ENCODE measurements around the gene C1orf198. TPM values are rescaled to one million over a fixed set of nuclear protein-coding genes. Genes with fewer than 3 reads are reported as not detected.

The C1orf198 gene
- total RNA-seq, 1 donor from 2014 or later = 64.5 TPM

DNA sequence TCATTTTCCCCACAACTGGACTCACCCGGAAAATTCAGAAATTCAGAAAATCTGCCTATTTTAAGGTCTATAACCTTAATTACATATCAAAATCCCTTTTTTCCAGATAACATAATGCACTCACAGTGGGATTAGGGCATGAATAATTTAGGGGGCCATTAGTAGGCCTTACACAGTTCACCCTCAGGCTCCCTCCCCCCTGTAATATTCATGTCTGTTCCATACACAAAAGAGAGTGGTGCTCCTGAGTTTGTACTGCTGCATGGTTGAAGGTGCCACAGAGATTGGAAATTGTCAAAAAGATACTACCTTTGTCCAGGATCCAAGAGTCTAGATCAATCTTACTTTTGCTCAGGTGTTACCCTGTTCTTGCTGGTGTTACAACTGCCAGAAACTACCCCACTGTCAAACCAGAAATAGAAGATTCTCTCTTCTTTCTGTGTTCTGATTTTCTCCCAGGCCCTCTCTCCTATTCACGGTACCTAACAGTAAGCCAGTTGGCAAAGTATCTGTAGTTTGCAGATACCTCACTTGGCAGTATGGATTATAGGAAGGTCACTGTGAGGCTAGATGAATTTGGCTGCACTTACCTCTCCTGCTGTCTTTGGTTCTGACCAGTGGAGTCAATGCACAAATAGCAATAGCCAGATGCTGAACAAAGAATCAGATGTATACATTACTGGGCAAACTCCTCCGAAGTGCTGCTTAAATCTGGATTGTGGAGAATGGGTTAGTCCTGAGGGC lies 53.2 kb downstream of the C1orf198 start:
- DNase-seq (ENCODE audit: low spot score) = no peak

DNA sequence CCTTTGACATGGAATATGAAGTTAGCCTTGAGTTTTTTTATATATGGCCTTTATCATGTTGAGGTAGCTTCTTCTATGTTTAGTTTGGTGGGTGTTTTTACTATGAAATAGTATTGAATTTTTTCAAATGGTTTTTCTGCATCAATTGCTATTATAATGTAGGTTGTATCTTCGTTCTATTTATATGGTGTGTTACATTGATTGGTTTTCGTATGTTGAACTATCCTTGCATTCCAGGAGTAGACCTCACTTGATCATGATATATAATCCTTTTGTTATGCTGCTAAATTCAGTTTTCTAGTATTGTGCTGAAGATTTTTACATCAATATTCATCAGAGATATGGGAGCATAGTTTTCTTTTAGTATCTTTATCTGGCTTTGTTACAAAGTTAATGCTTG lies 55.8 kb downstream of the C1orf198 start:
- DNase-seq (ENCODE audit: low spot score) = no peak

DNA sequence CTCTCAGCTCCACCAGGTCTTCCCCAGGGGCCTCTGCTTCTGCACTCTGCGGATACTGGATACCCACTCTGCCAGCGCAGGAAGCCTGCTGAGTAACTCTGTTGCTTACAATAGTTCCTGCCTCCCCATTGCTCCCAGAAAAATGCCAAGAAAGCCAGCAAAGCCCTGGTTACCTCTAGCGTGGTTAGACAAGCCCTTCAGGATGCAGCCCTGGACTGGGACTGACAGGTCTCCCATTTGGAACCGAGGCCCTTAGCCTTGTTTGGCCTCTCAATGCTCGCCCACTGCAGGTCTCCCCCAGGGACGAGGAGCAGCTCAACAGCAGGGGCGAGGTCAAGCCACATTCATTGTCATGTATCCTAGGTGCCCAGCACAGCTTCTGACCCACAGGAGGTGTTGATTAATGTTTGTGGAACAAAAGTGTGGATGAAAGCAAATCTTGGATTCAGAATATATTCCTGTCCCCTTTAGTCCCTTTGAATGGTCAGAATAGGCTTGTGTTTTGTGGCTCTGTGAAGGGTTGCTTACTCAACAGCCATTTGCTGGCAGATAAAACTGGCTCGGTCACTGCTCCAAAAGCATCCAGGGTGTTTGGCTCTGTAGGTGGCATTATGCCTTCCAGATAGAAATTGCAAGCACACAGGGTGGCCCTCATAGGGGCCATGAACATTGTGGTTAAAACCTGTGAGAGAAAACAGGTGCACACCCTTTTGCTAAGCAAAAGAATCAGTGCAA lies 58.9 kb downstream of the C1orf198 start:
- DNase-seq (ENCODE audit: low spot score) = no peak

DNA sequence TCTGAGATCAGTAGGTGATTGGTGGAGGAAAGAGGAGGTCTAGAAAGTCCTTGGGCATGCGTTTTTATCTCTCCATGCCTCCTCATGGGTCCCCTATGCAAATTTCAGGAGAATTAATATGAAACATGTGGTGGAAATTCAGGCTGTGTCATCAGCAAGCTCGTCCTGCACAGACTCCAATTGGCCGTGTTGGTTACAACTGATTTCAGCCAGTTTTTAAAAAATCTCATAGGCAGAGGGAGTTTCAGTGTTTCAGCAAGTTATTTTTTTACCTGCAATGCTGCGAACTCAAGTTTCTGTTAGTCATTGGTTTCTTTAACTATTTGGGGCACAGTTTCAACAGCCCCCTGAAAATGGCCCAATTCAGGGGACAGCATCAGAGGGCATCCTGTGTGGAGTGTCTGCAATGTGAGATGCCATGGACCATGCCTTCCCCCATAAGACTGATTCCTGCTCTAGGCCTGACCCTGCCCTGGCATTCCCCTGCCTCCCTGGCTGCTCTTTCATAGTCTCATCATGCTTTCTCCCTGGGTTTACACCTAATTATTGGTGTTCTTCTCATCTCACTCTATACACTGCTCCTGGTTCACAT lies 59.9 kb downstream of the C1orf198 start:
- DNase-seq (ENCODE audit: low spot score) = no peak

DNA sequence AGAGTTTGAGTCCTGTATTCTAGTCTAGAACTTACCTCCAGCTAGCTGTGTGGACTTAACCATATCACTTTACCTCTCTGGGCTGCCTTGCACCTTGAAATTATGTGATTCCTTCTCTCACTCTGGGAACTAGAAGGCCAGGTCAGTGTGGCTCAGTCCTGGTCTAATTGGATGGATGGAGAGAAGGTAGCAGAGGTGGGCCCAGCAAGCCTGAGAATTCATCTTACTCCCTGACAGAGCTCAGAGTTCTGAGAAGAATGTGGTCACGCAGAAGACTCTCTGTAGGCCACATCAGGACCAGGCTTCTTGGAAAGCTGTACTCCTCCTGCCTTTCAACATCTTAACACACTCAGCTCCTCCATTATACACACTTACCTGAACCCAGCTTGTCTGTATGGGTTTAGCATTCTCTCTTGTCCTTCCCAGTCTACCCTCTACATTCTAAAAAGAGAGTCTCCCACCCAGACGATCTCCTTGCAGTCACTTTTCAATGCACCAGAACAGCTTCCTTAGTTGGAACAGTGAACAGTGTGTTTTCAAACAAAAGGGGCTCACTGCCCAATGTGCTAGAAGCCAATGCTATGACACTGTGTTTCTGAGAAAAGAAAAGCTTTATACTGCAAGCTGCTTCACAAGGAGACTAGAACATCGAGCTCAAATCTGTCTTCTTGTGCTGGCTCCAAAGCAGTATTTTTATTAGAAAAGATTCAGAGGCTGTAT lies 60.6 kb downstream of the C1orf198 start:
- no peak for DNase-seq (ENCODE audit: low spot score)

DNA sequence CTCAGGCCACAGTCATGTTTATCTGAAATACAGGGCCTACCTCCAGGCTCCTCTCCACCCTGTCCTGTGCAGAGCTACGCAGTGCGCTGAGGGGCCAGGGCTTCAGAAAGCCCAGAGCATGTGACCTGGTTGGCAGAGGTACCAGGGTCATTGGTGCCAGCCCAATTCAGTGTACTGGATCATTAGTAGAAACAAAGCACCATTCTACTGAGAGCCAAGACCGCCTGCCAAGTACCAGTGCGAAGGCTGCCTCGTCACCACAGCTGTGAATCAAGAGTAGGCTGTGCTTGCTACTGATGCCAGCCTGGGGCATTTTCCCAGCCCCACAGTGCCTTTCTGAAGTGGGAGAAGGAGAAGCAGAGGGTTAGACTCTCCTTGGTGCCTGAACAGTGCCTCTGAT lies 61.3 kb downstream of the C1orf198 start:
- DNase-seq (ENCODE audit: low spot score) = no peak

DNA sequence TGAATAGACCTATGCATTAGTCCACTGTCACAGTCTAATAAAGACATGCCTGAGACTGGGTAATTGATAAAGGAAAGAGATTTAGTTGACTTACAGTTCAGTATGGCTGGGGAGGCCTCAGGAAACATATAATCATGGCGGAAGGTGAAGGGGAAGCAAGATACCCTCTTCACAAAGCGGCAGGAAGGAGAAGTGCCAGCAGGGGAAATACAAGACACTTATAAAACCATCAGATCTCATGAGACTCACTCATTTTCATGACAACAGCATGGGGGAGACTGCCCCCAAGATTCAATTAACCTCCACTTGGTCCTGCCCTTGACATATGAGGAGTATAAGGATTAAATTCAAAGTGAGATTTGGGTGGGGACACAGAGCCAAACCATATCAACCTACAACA lies 61.8 kb downstream of the C1orf198 start:
- DNase-seq (ENCODE audit: low spot score) = no peak

DNA sequence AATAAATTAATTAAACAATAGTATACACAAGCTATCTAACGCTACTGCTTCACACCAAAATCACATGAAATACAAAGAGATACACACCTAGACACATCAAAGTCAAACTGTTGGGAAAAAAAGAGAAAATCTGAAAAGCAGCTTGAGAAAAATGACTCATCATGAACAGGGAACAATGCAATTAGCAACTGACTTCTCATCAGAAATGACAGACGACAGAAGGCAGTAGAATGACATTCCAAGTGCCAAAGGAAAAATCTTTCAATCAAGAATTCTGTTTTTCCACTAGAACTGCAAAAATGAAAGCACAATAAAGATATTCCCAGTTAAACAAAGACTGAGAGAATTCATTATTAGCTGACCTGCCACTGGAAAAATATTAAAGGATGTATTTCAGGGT lies 63.9 kb downstream of the C1orf198 start:
- DNase-seq (ENCODE audit: low spot score) = no peak

DNA sequence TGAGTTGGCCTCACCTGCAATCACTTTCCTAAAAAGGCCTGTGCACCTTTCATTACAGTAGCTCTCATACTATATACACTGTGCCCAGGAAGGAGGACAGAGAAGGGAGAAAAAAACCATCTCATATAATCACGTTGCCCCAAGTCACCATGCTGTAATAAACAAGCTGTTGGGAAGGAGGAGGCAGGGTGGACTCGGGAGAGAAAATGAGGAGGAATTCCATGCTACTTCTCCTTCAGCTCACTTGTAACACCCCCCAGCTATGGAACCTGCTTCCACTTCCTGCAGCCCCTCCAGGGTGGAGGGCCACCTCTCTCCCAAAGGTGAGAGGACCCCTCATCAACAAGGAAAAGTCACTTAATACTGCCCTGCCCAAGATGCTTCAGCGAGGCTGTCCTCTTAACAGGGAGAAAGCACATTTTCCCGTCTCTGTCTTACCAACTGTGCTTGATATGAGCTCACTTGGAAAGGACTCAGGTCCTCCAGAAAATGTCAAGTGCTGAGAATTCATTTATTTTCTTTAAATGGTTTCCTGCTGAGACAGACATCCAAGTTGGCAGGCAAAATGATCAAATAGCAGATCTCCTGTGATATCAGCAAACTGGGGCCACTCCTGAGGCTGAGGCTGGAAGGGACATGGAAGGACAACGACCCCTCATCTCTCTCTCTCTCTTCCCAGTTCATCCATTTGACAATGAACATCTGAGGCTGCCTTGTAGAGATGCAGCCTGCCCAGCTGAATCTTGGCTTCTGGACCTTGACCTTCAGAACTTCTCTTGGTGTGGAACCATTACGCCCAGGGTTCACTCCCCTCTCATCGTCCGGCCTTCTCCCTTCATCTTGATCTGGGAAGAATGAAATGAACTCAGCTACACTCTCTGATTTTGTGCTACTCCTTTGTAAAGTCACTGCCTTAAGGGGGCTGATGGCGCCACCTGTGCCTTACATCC lies 67.2 kb downstream of the C1orf198 start:
- DNase-seq (ENCODE audit: low spot score) = no peak

DNA sequence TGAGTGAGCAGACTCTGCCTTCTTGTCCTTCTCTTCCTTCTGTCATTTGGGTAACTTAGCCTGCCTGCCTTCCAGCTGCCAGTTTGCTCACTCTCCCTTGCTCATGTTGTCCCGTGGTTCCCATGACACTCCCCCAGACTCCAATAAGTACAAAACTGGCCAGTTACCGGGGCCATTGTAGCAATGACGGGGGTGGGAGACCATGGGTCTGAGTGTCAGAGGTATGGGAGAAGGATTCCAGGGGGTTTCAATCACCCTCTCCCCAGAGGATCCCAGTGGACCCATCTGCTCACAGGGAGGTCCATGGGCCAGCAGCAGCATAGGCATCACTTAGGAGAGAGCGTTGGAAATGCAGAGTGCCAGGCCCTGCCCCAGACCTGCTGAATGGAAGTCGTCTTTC lies 69.8 kb downstream of the C1orf198 start:
- no peak for DNase-seq (ENCODE audit: low spot score)

DNA sequence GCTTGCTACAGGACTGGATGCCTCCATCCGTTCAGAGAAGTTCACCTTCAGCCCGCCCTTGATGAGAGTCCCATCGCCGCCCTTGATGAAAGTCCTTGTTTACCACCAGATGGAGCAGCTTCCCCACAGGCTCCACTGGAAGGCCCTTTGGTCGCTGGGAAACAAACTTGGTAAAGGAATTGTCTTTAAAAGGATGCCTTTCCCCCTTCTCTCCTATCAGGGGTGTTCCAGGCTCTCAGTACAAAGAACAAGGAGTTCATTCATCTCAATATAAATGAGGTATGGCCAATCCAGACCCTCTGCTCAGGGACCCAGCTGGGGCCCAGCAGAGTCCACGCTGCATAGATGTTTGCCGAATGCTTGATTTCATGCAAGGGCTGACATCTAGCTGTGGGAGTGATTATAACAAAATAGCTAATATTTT lies 70.4 kb downstream of the C1orf198 start:
- no peak for DNase-seq (ENCODE audit: low spot score)

DNA sequence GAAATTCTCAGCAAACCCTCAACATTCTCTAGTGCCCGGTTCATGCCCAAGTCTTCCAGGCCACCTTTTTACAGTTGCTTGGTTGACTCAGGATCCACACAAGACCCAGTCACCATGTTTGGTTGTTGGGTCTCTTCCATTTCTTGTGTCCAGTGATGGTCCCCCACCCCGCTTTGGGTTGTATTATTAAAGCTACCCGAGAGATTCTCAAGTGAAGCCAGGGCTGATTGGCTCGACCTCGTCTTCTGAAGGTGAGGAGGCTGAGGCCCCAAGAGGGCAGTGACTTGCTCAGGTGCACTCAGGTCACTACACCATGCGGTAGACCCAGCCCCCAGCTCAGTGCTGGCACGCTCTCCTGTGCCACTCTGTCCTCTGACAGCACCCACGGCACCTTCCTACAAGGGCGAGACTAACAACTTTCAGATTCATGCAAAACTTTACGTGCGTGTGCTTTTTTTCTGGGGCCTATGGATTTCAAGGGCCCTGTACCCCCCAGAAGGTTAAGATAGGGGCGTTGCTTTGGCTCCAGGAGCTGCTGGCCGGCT lies 70.9 kb downstream of the C1orf198 start:
- no peak for DNase-seq (ENCODE audit: low spot score)

DNA sequence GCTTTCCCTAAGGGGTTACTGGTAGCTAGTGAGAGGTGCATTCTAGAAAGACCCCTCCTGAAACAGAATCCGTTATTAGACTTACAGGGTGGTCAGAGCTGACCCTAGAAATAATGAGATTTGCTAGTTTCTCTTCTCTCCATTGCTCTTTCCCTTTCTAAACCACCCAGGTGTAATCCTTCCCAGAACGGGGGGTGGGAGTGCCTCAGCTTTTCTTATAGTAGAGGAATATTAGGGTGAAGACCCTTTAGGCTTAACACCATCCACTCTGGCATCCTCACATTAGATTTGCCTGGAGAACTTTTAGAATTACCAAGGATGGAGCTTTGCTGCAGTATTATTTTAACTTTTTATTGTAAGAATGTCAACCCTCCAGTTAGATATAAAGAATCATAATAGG lies 71.7 kb downstream of the C1orf198 start:
- DNase-seq (ENCODE audit: low spot score) = no peak

DNA sequence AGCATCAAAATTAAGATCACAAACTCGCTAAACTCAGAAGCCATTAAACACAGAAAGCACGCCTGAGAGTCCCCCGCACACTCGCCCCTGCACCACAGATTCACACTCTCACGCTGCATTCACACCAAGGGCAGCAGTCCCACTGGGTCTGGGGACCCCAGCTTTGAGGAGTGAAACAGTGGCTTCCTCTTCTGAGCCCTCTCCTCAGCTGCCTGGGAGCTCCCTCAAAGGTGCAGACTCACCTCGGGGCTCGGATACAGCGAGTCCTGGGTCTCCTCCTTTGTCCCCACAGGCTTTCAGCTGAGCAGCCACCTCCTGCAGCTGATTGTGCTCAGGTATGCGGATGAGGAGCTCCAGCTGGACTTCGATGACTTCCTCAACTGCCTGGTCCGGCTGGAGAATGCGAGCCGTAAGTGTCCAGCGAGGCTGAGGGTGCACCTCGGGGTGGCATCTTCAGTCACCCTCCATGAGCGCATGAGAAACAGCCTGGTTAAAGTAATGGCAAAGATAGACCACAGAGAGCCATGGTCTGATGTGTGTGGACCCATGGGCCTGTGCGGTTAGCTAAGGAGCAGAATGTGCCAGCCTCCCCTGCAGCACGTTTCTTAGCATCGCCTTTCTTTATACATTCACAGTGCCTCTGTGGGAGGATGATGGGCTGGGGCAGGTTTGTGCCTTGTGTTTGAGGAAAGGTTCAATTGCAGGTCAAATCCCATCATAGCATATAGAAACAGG lies 73.3 kb downstream of the C1orf198 start:
- DNase-seq (ENCODE audit: low spot score) = no peak

DNA sequence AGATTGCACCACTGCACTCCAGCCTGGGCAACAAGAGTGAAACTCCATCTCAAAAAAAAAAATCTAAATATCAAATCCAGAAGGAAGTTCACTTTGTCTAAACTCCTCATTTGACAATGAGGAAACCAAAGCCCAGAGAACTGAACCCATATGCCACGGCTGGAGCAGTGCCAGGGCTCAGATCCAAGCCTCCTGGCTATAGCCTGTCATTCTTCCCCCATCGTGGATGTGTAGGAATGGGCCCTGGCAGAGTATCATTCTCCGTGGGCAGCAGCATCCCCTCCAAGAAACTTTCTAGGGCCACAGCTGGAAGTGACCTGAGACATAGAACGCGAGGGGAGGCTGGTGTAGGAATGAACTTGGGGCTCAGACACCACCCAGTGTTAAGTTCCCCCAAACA lies 73.9 kb downstream of the C1orf198 start:
- no peak for DNase-seq (ENCODE audit: low spot score)

DNA sequence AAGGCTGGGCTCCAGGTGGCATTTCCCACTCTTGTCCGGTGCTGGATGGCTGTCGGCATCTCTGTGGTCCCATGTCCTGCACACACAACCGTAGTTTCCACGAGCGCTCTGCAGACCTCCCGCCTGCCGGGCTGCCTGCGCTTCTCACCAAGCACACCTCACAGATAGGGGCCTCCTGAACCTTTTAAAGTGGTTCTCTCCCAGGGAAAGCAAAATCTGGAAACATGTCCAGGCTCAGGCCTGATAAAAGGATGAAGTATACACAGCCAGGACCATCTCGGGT lies 74.9 kb downstream of the C1orf198 start:
- no peak for DNase-seq (ENCODE audit: low spot score)

DNA sequence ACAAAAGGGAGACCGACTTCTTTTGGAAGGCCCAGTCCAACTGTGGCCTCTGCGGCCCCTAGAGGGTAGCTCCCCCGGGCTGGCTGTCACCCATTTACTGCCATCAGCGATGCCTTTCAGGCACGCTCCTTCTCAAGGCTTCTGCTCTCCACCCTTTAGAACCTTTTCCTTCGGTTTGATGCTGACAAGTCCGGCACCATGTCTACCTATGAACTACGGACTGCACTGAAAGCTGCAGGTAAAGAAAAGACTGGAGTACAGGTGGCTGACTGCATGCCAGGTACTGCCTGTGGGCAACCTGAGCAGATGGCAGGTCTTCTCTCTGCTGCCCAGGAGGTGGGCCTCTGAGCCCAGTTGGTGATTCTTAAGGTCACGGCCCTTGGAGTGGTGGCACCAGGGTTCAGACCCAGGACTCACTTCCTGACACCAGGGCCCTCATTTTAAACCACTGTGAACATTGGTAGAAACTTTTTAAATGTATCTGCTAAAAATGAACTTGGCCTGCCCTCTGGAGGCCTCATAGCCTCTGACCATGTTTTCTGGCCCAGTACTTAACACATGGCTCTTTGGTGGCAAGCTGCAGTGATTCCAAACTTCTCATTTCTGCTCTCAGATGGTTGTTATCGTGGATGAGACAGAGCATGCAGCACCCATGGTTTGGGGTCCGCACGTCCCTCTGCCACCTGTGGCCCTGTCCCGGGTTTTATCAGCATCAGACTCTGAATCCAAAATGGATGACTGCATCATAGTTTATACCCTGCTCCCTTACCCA lies 75.4 kb downstream of the C1orf198 start:
- no peak for DNase-seq (ENCODE audit: low spot score)

DNA sequence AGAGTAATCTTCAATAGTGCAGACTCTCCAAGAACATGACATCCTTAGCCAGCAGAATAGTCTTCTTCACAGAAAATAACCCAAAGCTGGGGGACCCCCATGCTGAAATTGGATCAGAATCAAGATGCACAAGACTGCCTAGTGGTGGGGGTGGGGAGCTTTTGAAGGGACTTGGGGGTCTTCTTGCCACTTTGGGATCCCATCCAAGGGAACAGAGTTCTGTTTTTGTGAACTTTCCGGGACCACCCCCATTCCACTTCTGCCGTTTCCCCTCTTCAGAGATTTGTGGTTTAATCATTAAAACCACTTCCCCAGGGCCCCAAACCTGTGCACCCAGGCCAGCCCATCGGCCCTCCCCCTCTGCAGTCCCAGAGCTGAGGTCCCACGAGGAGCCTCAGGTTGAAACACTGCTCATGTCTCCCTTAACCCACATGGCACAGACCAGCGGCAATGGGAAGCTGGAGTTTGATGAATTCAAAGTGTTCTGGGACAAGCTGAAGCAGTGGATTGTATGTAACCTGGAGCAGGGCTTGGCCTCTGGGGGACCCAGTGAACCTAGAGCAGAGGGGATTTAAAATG lies 76.2 kb downstream of the C1orf198 start:
- DNase-seq (ENCODE audit: low spot score) = no peak

DNA sequence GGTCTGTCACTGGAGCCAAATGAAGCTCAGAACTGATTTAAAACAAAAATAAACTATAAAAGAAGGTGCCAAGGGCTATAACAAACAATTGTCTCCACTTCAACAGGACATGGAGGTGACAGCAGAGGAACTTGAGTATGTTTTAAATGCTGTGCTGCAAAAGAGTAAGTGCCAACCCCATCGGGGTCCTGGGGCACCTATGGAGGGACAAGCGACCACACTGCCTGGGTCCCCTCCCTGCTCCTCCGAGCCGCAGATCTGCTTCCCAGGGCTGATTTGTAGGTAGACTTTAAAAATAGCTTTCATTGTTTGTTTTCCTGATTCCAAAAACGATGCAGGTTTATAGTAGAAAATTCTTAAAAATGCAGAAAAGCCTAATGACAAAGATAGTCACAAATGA lies 78.3 kb downstream of the C1orf198 start:
- no peak for DNase-seq (ENCODE audit: low spot score)

Measured in mesenteric fat pad (tissue), 1 donor.